GM12878 (cell line): Measurements from ENCODE around the gene TNRC6C. TPM values are rescaled to one million over a fixed set of nuclear protein-coding genes. Genes with fewer than 3 reads are reported as not detected.

Experiments
- ATAC-seq: fragments of 200-7000 bp; cut with Tn5 transposase; 3 replicates; pipeline ENCODE4 v1.9.1; 2020; ENCODE audit warnings: mild to moderate bottlenecking, moderate library complexity
- BruUV-seq: library from RNA; stranded (reverse); fragments of 400-500 nt; replicated peaks from 2 replicates; lab custom pipeline; 2021; lab: Mats Ljungman, UMichigan
- CTCF ChIA-PET: fragments of 300-600 bp; sonication (Branson Sonifier 250); formaldehyde crosslinking; extraction: SDS; loops from one replicate; lab custom pipeline; 2021; ENCODE audit warnings: inconsistent platforms; lab: Yijun Ruan, JAX
- POLR2A ChIA-PET: fragments of 350-600 bp; formaldehyde crosslinking; extraction: SDS; loops from one replicate; lab custom pipeline; 2021; ENCODE audit warnings: inconsistent platforms; lab: Charles Lee
- RAD21 ChIA-PET: fragments of 300-600 bp; sonication (Branson Sonifier 250); formaldehyde crosslinking; loops from one replicate; lab custom pipeline; 2023; ENCODE audit warnings: antibody characterized with exemption; ENCODE audit not compliant: unreplicated experiment; lab: Charles Lee
- SMC1A ChIA-PET: fragments of 300-600 bp; sonication (Branson Sonifier 250); formaldehyde crosslinking; loops from one replicate; lab custom pipeline; 2023; ENCODE audit not compliant: unreplicated experiment, uncharacterized antibody; lab: Charles Lee
- DNase-seq: peaks from one replicate; pipeline ENCODE4 v3.0.0-alpha.2; 2011; ENCODE audit warnings: low read depth, low spot score
- FAIRE-seq: peaks from 3 replicates; lab custom pipeline; 2011; peaks lifted over from hg19 to GRCh38; lab: Jason Lieb, UNC
- H2AFZ ChIP-seq: 2 replicates; pipeline ENCODE4 v1.6.0; 2011; ENCODE audit warnings: low read depth, low read length, control low read depth; ENCODE audit not compliant: control insufficient read depth
- H3K27ac ChIP-seq: 2 replicates; pipeline ENCODE4 v1.5.1; 2011; ENCODE audit warnings: control low read depth; ENCODE audit not compliant: control insufficient read depth, insufficient read depth
- H3K27me3 ChIP-seq, 2 experiments: replicated peaks in 1 of 2; 2 replicates each; pipeline versions ENCODE4 v1.6.0 to v1.6.1; 2011; ENCODE audit warnings: low read length in 1 of 2; ENCODE audit not compliant: control insufficient read depth in 2 of 2, insufficient read depth in 2 of 2
- H3K36me3 ChIP-seq, 2 experiments: 2 replicates each; pipeline ENCODE4 v1.5.1; 2011; ENCODE audit warnings: low read length in 1 of 2; ENCODE audit not compliant: control insufficient read depth in 2 of 2, insufficient read depth in 2 of 2
- H3K4me1 ChIP-seq: 2 replicates; pipeline ENCODE4 v1.6.1; 2011; ENCODE audit warnings: mild to moderate bottlenecking, low read length, moderate library complexity, mixed read lengths; ENCODE audit not compliant: control insufficient read depth, insufficient read depth
- H3K4me2 ChIP-seq: 2 replicates; pipeline ENCODE4 v1.6.0; 2011; ENCODE audit warnings: control low read depth; ENCODE audit not compliant: control insufficient read depth, insufficient read depth
- H3K4me3 ChIP-seq: fragments of 200-600 bp; sonication (generic); 2 replicates; pipeline ENCODE4 v1.5.1; 2016
- H3K79me2 ChIP-seq: 2 replicates; pipeline ENCODE4 v1.6.0; 2011; ENCODE audit warnings: low read length; ENCODE audit not compliant: control insufficient read depth, insufficient read depth
- H3K9ac ChIP-seq: 2 replicates; pipeline ENCODE4 v1.8.0; 2011; ENCODE audit warnings: low read length, control low read depth, mixed read lengths; ENCODE audit not compliant: control insufficient read depth, insufficient read depth
- H3K9me3 ChIP-seq: replicated peaks from 3 replicates; pipeline ENCODE4 v1.5.1; 2011; ENCODE audit warnings: mild to moderate bottlenecking, low read length; ENCODE audit not compliant: control insufficient read depth, insufficient read depth
- H4K20me1 ChIP-seq: 2 replicates; pipeline ENCODE4 v1.6.0; 2011; ENCODE audit not compliant: control insufficient read depth, insufficient read depth
- POLR2A ChIP-seq: IDR thresholded peaks from 2 replicates; pipeline ENCODE4 v1.6.1; 2011; ENCODE audit warnings: low read depth, mild to moderate bottlenecking, low read length
- RELB ChIP-seq: fragments of 450-650 bp; IDR thresholded peaks from 2 replicates; pipeline ENCODE4 v1.6.1; 2017; ENCODE audit warnings: low read depth, mild to moderate bottlenecking, moderate library complexity
- WGBS: methylation state at CpG from one replicate; pipeline ENCODE4 v1.1.6; 2016; ENCODE audit warnings: low lambda C conversion rate; ENCODE audit not compliant: insufficient replicate concordance, insufficient coverage; ENCODE audit errors: missing lambda C conversion rate; 5-methylcytosine and 5-hydroxymethylcytosine counted together
- in situ Hi-C: fragments of 300-500 bp; cut with MboI; formaldehyde crosslinking; loops from 9 replicates; pipeline ENCODE4 v1.14.3; 2018; ENCODE audit warnings: mixed read lengths
- intact Hi-C: fragments of 100-400 bp; cut with micrococcal nuclease; formaldehyde crosslinking; loops from one replicate; pipeline ENCODE4 v1.14.2; 2022; ENCODE audit not compliant: unreplicated experiment
- polyA plus RNA-seq, 11 experiments: library from polyadenylated mRNA; depleted of rRNA in 4 of 11; unstranded in 6 of 11; stranded (reverse) in 5 of 11; fragments of >200 nt; fragmentation: Nextera tagmentation in 4 of 11; fragmentation: Illumina TruSeq in 1 of 11; extraction: Ambion mirVana in 4 of 11; extraction: Trizol in 1 of 11; gene quantifications; 1 replicate in 1 of 11; 2 replicates in 10 of 11; pipeline versions ENCODE4 v1.2.1 to v1.2.3, GENCODE V29; 2011 to 2016; ENCODE audit warnings: inconsistent platforms in 2 of 11, missing spikeins in 2 of 11, low read depth in 1 of 11
- total RNA-seq, 4 experiments: library from RNA; depleted of rRNA in 3 of 4; stranded (reverse); fragments of >200 nt in 3 of 4; fragmentation: Illumina TruSeq in 1 of 4; extraction: Trizol in 1 of 4; gene quantifications; 2 replicates each; pipeline versions ENCODE4 v1.2.1 to v1.2.3, GENCODE V29; 2013 to 2021

The TNRC6C gene
- total and polyA plus RNA-seq, 10 of the 15 experiments (the other 5 are each of a cell fraction or from before 2014, with no cell fraction given) = 0.40 to 6.1 (median 0.96) TPM

- no peaks in the 10 kb centered on the region for H3K27me3 ChIP-seq
- no peaks in the 10 kb centered on the region for H4K20me1 ChIP-seq
- ChIA-PET RAD21 (interaction anchor here (0.8 to 6.8 kb wide), 13 partner anchors 10 to 116 kb away, joined by 3 to 83 read pairs (median 4); no protein-coding TSS in a partner anchor), SMC1A (interaction anchor here (1.0 to 5.1 kb wide), 13 partner anchors 9 to 115 kb away, joined by 3 to 51 read pairs (median 4); no protein-coding TSS in a partner anchor)
- in situ Hi-C loops = no loop called here
- peak overlapping the region; percentile 46 for H3K9ac ChIP-seq
- no peak for FAIRE-seq
- WGBS = 73% methylated on average over 9 of the region's 9 CpGs
- peak overlapping the region; percentile 93 for H3K27ac ChIP-seq
- H3K9me3 ChIP-seq = no peaks in the 10 kb centered on the region
- H3K4me1 ChIP-seq = peaks cover 59% of the 10 kb centered on the region
- no peak overlapping the region for H2AFZ ChIP-seq
- peak overlapping the region; percentile 96 for H3K4me2 ChIP-seq
- H3K4me3 ChIP-seq = peak overlapping the region; percentile 94; the same call in 1 of the 2 replicates
- intact Hi-C loops = loop anchor here (2.0 kb wide), 1 partner anchor 38 kb away; no protein-coding TSS in a partner anchor
- TF ChIP-seq POLR2A (peak; percentile 49; the same call in 1 of the 2 replicates), RELB (no peak)
- TF ChIP-seq, all 136 proteins: peak for 1
- ATAC-seq (no peak), DNase-seq (no peak)
- ChIA-PET CTCF (interaction anchor here (0.9 to 9.5 kb wide), 21 partner anchors 8 to 121 kb away, joined by 3 to 132 read pairs (median 7); partner anchors contain the start of genes AFMID, C17orf99, SYNGR2 and TK1), POLR2A (interaction anchor here (0.6 to 2.0 kb wide), 13 partner anchors 8 to 115 kb away, joined by 3 to 9 read pairs (median 3); no protein-coding TSS in a partner anchor)
- Histone ChIP-seq H3K79me2 (peaks cover 58% of the 10 kb centered on the region), H3K36me3 (peaks cover 13 to 16% of the 10 kb centered on the region in 2 experiments; a peak in 3 of 4 replicates)
- BruUV-seq = no TSS peak
Measured at GRCh38 chr17:78134899-78135385, 176.4 kb downstream of the TNRC6C start.
